AG10803 (cell line): ENCODE data around the gene CFAP97.

ENCODE experiments used
- DNase-seq: peaks from one replicate; pipeline ENCODE4 v3.0.0; 2010; ENCODE audit warnings: low read depth
- H3K4me3 ChIP-seq: 2 replicates; pipeline ENCODE4 v1.5.1; 2011; ENCODE audit warnings: mild to moderate bottlenecking, low read length, control low read depth
- TF ChIP-seq, protein P1 (sequence below): conservative IDR thresholded peaks from 2 replicates; pipeline ENCODE4 v1.5.1; 2011; ENCODE audit warnings: mild to moderate bottlenecking, low read length, control low read depth, inconsistent platforms

CFAP97 gene

DNA sequence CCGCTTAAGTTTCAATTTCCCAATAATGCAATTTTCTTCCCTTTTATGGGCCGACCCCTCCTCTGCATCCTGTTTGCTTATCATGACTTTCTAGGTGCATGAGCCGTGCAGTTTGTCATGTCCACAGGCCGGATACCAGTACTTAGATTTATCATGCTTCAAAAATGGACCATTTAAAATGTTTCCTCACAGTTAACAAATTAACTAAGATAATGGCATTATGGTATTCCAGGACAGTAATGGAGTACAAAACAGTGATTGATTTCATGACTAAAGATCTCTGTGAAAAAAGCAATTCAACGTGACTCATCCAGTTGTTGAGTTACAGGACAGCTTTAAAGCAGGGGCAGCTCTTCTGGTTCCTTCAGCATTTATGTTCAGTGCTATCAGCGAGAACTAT is 28.6 kb upstream of the CFAP97 start:
- DNase-seq, result no peak
- TF ChIP-seq, protein P1, sequence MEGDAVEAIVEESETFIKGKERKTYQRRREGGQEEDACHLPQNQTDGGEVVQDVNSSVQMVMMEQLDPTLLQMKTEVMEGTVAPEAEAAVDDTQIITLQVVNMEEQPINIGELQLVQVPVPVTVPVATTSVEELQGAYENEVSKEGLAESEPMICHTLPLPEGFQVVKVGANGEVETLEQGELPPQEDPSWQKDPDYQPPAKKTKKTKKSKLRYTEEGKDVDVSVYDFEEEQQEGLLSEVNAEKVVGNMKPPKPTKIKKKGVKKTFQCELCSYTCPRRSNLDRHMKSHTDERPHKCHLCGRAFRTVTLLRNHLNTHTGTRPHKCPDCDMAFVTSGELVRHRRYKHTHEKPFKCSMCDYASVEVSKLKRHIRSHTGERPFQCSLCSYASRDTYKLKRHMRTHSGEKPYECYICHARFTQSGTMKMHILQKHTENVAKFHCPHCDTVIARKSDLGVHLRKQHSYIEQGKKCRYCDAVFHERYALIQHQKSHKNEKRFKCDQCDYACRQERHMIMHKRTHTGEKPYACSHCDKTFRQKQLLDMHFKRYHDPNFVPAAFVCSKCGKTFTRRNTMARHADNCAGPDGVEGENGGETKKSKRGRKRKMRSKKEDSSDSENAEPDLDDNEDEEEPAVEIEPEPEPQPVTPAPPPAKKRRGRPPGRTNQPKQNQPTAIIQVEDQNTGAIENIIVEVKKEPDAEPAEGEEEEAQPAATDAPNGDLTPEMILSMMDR, result no peak
- H3K4me3 ChIP-seq, result no peak overlapping the region

DNA sequence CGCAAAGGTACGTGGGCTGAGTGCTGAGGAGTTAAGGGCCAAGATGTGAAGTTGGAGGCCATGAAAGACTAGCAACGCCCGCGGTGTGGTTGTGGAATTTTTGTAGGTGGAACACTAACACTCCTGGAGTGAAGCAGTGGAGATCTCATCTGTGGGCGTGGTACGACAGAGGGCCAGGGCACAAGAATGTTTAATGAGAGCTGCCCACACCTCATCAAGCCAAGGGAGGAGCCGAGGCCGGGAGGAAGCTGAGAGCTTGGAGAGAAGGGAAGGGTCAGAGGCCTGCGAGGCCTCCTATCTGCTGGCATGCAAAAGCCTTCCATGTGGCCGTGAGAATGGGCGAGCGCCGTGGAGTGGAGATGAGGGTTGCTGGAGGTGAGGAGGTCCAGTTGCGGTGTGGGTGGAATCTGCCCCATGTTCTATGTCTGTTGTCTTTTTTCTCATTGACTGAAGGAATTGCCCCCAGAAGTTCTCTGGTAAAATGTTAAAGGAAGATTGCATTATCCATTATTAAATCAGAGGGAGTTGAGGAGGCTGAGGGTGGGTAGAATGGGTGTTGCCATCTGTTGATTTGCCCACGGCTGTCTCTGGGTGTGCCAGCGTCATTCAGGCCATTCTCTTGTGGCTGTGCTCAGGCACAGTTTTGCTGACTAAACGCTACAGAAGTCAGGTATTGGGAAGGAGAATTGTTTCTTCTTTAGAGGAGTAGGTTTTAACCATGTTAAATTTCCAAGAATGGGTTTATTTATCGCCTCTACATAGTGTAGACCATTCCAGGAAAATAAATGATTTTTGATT is 25.4 kb upstream of the CFAP97 start:
- no peak overlapping the region for H3K4me3 ChIP-seq
- DNase-seq, result no peak
- TF ChIP-seq, protein P1, result no peak

- H3K4me3 ChIP-seq, result no peak overlapping the region
- TF ChIP-seq, protein P1, result no peak
- DNase-seq, result no peak
These were observed 24.0 kb upstream of the CFAP97 start for GRCh38 chr4:185227713-185228278.

DNA sequence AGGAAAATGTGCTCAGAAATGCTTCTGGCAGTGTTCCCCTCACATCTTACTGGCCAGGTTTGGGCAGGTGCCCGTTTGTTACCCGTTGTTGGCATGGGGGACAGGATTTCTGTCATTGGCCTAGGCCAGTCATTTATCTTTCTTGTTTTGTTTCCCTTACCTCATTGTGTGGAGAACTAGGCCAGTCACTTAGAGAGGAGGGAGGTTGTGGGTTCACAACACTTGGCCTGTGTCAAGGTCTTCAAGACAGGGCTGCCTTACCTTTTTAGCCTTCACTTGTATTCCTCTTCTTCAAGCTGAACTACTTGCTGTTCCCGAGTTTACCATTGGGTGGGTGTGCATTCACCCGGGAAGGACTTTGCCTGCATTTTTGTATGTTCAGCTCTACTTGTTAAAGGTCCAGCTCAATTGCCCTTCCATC is 23.3 kb upstream of the CFAP97 start:
- no peak overlapping the region for H3K4me3 ChIP-seq
- no peak for DNase-seq
- TF ChIP-seq, protein P1, result 0 out of 2 replicates have a peak, but pooled peaks have one; percentile 9

- TF ChIP-seq, protein P1, result no peak
- H3K4me3 ChIP-seq, result no peak overlapping the region
- no peak for DNase-seq
These were observed 22.1 kb upstream of the CFAP97 start for GRCh38 chr4:185225940-185226339.

GRCh38 chr4:185224597-185224996 is 20.8 kb upstream of the CFAP97 start:
- TF ChIP-seq, protein P1, result no peak; the same call in 1 of the 2 replicates
- no peak for DNase-seq
- H3K4me3 ChIP-seq, result no peak overlapping the region

DNA sequence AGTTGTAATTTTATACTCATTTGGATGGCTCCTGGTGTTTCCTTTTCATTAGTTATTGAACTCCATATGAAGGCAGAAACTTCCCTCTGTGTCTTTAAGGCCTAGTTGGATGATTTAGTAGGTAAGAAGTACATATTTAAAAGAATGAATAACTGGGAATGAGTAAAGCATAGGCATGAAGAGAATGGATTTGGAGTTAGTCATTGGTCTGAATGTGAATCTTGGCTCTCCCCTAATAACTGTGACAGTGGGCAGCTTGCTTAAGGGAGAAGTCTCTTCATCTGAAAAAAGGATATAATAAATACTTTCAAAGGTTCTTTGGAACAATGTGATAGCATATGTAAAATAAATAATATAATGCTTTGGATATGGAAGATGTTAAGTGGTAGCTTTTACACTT is 18.8 kb upstream of the CFAP97 start:
- peak; percentile 85 for DNase-seq
- no peak overlapping the region for H3K4me3 ChIP-seq
- TF ChIP-seq, protein P1, result no peak
